ENCODE results near the gene OR52D1. TPM values are rescaled to one million over a fixed set of nuclear protein-coding genes. Genes with fewer than 3 reads are reported as not detected.
A peak's percentile ranks its signal among the peaks of the same experiment; 100 is the strongest.

Gene OR52D1
- total and polyA plus RNA-seq, 9 of the 15 experiments (the other 6 are each of a cell fraction or from before 2014, with no cell fraction given) = 0.14 to 1.3 (median 0.97) TPM; not detected in 6

DNA sequence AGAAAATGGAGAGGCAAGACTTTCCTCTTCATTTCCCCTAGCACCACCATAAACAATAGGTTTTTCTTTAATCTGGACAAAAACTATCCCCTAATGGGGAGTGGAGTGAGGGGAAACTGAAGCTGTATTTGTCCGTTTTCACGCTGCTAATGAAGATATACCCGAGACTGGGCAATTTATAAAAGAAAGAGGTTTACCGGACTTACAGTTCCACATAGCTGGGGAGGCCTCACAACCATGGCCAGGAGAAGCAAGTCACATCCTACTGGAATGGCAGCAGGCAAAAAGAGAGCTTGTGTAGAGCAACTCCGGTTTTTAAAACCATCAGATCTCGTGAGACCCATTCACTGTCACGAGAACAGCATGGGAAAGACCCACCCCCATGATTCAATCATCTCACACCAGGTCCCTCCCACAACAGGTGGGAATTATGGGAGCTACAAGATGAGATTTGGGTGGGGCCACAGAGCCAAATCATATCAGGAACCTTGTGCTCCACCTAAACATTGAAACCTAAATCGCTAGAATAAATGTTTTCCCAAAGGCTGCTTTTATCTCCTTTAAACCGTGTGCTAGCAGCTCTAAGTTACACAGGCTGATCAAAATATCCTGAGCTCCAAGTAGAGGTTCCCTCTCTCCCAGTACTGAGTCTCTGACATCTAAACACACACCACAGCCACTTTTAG is 17.0 kb downstream of the OR52D1 start (continued):
- TF ChIP-seq ZNF764 (CRISPR knock-in tag; IDR thresholded peaks at IDR 0.05; ENCODE audit: low read depth) = no peak
- no peak for TF ChIP-seq PHB (CRISPR knock-in tag; IDR thresholded peaks at IDR 0.05)
- TF ChIP-seq CHD1 (IDR thresholded peaks at IDR 0.05; ENCODE audit: low read length) = peak; percentile 69
- 0 out of 2 replicates have a peak, but pooled peaks have one; percentile 11 for TF ChIP-seq ARID1B (IDR thresholded peaks at IDR 0.05)
- no peak for TF ChIP-seq ZBTB2 (IDR thresholded peaks at IDR 0.05)
- TF ChIP-seq EP400 (IDR thresholded peaks at IDR 0.05) = peak; percentile 75
- TF ChIP-seq, protein P1, sequence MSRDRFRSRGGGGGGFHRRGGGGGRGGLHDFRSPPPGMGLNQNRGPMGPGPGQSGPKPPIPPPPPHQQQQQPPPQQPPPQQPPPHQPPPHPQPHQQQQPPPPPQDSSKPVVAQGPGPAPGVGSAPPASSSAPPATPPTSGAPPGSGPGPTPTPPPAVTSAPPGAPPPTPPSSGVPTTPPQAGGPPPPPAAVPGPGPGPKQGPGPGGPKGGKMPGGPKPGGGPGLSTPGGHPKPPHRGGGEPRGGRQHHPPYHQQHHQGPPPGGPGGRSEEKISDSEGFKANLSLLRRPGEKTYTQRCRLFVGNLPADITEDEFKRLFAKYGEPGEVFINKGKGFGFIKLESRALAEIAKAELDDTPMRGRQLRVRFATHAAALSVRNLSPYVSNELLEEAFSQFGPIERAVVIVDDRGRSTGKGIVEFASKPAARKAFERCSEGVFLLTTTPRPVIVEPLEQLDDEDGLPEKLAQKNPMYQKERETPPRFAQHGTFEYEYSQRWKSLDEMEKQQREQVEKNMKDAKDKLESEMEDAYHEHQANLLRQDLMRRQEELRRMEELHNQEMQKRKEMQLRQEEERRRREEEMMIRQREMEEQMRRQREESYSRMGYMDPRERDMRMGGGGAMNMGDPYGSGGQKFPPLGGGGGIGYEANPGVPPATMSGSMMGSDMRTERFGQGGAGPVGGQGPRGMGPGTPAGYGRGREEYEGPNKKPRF (IDR thresholded peaks at IDR 0.05; ENCODE audit: low read depth, low read length) = no peak
- peak; percentile 94 for TF ChIP-seq PML (IDR thresholded peaks at IDR 0.05; ENCODE audit: low read length)
- TF ChIP-seq E4F1 (CRISPR knock-in tag; IDR thresholded peaks at IDR 0.05; ENCODE audit: borderline replicate concordance) = no peak
- TF ChIP-seq BRF1 (IDR thresholded peaks at IDR 0.05; ENCODE audit: borderline replicate concordance, extremely low read depth, insufficient read length) = no peak
- no peak for TF ChIP-seq SRSF1 (IDR thresholded peaks at IDR 0.05; ENCODE audit: low read depth, low read length)
- peak; percentile 67 for TF ChIP-seq MYC (IDR thresholded peaks at IDR 0.05; ENCODE audit: low read depth, low read length)
- no peak for TF ChIP-seq MYC (CRISPR knock-in tag; IDR thresholded peaks at IDR 0.05; ENCODE audit: borderline replicate concordance, low read depth)
- TF ChIP-seq, protein P2, sequence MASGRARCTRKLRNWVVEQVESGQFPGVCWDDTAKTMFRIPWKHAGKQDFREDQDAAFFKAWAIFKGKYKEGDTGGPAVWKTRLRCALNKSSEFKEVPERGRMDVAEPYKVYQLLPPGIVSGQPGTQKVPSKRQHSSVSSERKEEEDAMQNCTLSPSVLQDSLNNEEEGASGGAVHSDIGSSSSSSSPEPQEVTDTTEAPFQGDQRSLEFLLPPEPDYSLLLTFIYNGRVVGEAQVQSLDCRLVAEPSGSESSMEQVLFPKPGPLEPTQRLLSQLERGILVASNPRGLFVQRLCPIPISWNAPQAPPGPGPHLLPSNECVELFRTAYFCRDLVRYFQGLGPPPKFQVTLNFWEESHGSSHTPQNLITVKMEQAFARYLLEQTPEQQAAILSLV (tag; IDR thresholded peaks at IDR 0.05) = no peak
- peak; percentile 28; the same call in 1 of the 2 replicates for TF ChIP-seq SIN3B (IDR thresholded peaks at IDR 0.05; ENCODE audit: low read depth)

Data from K562 (cell line).